ENCODE results near the gene CALCB. TPM values are rescaled to one million over a fixed set of nuclear protein-coding genes. Genes with fewer than 3 reads are reported as not detected.

Gene CALCB
- total and polyA plus RNA-seq, 2 of the 8 experiments (the other 6 are each of a cell fraction or from before 2014, with no cell fraction given), result 3.7 to 4.2 TPM

DNA sequence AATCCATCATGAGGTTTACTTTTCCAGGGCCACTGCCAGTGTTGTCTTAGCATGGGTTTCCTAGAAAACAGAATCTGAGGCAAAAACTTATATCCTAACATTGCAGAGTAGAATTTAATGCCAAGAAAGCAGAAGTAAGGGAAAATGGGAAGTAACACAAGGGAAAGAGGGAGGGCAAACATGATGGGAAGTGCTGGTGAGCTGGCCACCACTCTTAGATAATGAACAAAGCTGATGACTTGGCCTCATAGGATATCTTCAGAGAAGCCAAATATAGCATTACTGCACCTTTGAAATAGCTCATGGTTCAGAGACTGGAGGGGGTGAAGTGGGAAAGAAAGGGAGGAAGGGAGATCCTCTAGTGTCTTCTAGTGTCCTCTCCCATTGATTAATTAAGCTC, 24.8 kb upstream of the CALCB start:
- Histone ChIP-seq H3K56ac (replicated peaks; ENCODE audit: insufficient read length, low read depth, low read length) (no peak overlapping the region), H3K9ac (replicated peaks in 1 of 4; ENCODE audit: extremely low read depth in 1 of 4, low read depth in 3 of 4, low read length in 3 of 4) (no peak overlapping the region), H3K4me3 (ENCODE audit: extremely low read depth in 1 of 4, insufficient read depth in 2 of 4, low read depth in 3 of 4, low read length in 4 of 4) (no peak overlapping the region), H2BK20ac (ENCODE audit: low read length) (no peak overlapping the region), H3K23ac (ENCODE audit: insufficient read length) (no peak overlapping the region), H4K5ac (ENCODE audit: insufficient read length, low read depth, low read length) (no peak overlapping the region), H4K20me1 (replicated peaks in 1 of 2; ENCODE audit: control insufficient read depth in 1 of 2, insufficient read depth in 2 of 2, low read length in 2 of 2) (no peaks in the 10 kb centered on the region), H3K79me1 (ENCODE audit: low read depth, low read length) (no peaks in the 10 kb centered on the region), H2BK15ac (ENCODE audit: low read length) (no peak overlapping the region), H3K79me2 (ENCODE audit: control insufficient read depth in 1 of 2, insufficient read depth in 2 of 2, low read length in 2 of 2) (no peaks in the 10 kb centered on the region), H2AK5ac (ENCODE audit: low read depth, low read length) (no peak overlapping the region), H3K14ac (ENCODE audit: insufficient read length) (no peak overlapping the region), H3K4me2 (ENCODE audit: insufficient read depth in 1 of 2, low read depth in 2 of 2, low read length in 2 of 2) (no peak overlapping the region), H3K36me3 (ENCODE audit: control insufficient read depth in 2 of 4, insufficient read depth in 4 of 4, low read length in 3 of 4) (no peaks in the 10 kb centered on the region), H2BK12ac (ENCODE audit: low read depth, low read length) (no peak overlapping the region), H3K18ac (ENCODE audit: extremely low read depth, low read length) (no peak overlapping the region), H2BK5ac (ENCODE audit: low read depth, low read length) (no peak overlapping the region), H3K4ac (replicated peaks; ENCODE audit: insufficient read length, low read depth, low read length) (no peak overlapping the region), H2AFZ (ENCODE audit: low read length) (no peak overlapping the region), H2BK120ac (replicated peaks; ENCODE audit: low read depth, low read length) (no peak overlapping the region), H3K9me3 (ENCODE audit: insufficient read depth in 2 of 2, low read depth in 1 of 2, low read length in 1 of 2) (no peaks in the 10 kb centered on the region), H3K27ac (ENCODE audit: low read depth, low read length) (no peak overlapping the region), H3K27me3 (replicated peaks in 1 of 4; ENCODE audit: control insufficient read depth in 3 of 4, extremely low read depth in 1 of 4, insufficient read depth in 3 of 4, low read length in 3 of 4) (no peaks in the 10 kb centered on the region), H4K91ac (replicated peaks; ENCODE audit: insufficient read length, low read length) (no peak overlapping the region), H3K23me2 (ENCODE audit: low read depth, low read length) (no peaks in the 10 kb centered on the region), H3K4me1 (replicated peaks in 1 of 4; ENCODE audit: control insufficient read depth in 3 of 4, insufficient read depth in 4 of 4, low read length in 3 of 4) (no peaks in the 10 kb centered on the region), H4K8ac (ENCODE audit: extremely low read depth, insufficient read depth, low read length) (no peak overlapping the region)
- FAIRE-seq, result no peak
- no peak for DNase-seq (ENCODE audit: low read depth in 1 of 2, low spot score in 2 of 2)
- CTCF ChIA-PET (ENCODE audit: partially characterized antibody), result interaction anchor here (0.8 to 4.5 kb wide), 7 partner anchors 23 to 142 kb away, joined by 3 to 20 read pairs (median 3); no protein-coding TSS in a partner anchor
- POLR2A ChIA-PET (ENCODE audit: partially characterized antibody), result no interaction called here
- TF ChIP-seq RNF2 (IDR thresholded peaks at IDR 0.05; ENCODE audit: borderline replicate concordance, low read depth, low read length, missing control alignments, poor library complexity, severe bottlenecking), result no peak
- no peak for TF ChIP-seq MAFK (IDR thresholded peaks at IDR 0.05; ENCODE audit: low read depth, low read length)
- TF ChIP-seq SP2 (IDR thresholded peaks at IDR 0.05; ENCODE audit: low read length), result no peak
- no peak for TF ChIP-seq RXRA (IDR thresholded peaks at IDR 0.05; ENCODE audit: insufficient read depth, low read depth, low read length)
- no peak for TF ChIP-seq KDM5A (IDR thresholded peaks at IDR 0.05; ENCODE audit: low read length)
- no peak for TF ChIP-seq RFX5 (IDR thresholded peaks at IDR 0.05; ENCODE audit: borderline replicate concordance, low read depth, low read length)
- TF ChIP-seq, protein P1, sequence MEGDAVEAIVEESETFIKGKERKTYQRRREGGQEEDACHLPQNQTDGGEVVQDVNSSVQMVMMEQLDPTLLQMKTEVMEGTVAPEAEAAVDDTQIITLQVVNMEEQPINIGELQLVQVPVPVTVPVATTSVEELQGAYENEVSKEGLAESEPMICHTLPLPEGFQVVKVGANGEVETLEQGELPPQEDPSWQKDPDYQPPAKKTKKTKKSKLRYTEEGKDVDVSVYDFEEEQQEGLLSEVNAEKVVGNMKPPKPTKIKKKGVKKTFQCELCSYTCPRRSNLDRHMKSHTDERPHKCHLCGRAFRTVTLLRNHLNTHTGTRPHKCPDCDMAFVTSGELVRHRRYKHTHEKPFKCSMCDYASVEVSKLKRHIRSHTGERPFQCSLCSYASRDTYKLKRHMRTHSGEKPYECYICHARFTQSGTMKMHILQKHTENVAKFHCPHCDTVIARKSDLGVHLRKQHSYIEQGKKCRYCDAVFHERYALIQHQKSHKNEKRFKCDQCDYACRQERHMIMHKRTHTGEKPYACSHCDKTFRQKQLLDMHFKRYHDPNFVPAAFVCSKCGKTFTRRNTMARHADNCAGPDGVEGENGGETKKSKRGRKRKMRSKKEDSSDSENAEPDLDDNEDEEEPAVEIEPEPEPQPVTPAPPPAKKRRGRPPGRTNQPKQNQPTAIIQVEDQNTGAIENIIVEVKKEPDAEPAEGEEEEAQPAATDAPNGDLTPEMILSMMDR (IDR thresholded peaks at IDR 0.05; ENCODE audit: control extremely low read depth in 1 of 3, insufficient read depth in 1 of 3, low read depth in 1 of 3, low read length in 3 of 3), result no peak
- TF ChIP-seq CBX8 (IDR thresholded peaks at IDR 0.05; ENCODE audit: borderline replicate concordance, low read depth, low read length), result no peak
- no peak for TF ChIP-seq PHF8 (conservative IDR thresholded peaks at IDR 0.05; ENCODE audit: low read depth, low read length)
- no peak for TF ChIP-seq CTBP2 (IDR thresholded peaks at IDR 0.05; ENCODE audit: borderline replicate concordance, insufficient read depth, insufficient read length, low read length)
- TF ChIP-seq CBX5 (IDR thresholded peaks at IDR 0.05; ENCODE audit: low read depth, low read length), result no peak
- TF ChIP-seq BACH1 (IDR thresholded peaks at IDR 0.05; ENCODE audit: low read length), result no peak
- TF ChIP-seq TCF12 (IDR thresholded peaks at IDR 0.05; ENCODE audit: low read depth, low read length), result no peak
